A549 treated with CpdA at 1 μM for 4 hours (cell line): ENCODE measurements around the gene GADD45G. TPM values are rescaled to one million over a fixed set of nuclear protein-coding genes. Genes with fewer than 3 reads are reported as not detected.

Source experiments
- total RNA-seq: library from RNA; stranded (reverse); fragments of 200-300 nt; extraction: Qiagen RNA extraction; gene quantifications from 5 replicates; pipeline ENCODE4 v1.2.3, GENCODE V29; 2022; ENCODE audit warnings: low read depth

GADD45G gene
- total RNA-seq, result 0.16 to 0.40 TPM (median 0.35 TPM) in 4 of 5 replicates, not detected in the other

GRCh38 chr9:89604729-89605464 is at the start of gene GADD45G:
GADD45G (plus strand) TSS chr9:89605012; CDS start chr9:89605122, 110 bp downstream.

Other genes with a start within 250 kb of the GADD45G start
- 4.3 to 6.3 TPM (median 5.2 TPM) in 5 replicates for gene SEMA4D, start 106.9 kb upstream of the GADD45G start, total RNA-seq